Glutamatergic neuron (in vitro differentiated cells): Measurements from ENCODE around the gene DLST. TPM values are rescaled to one million over a fixed set of nuclear protein-coding genes. Genes with fewer than 3 reads are reported as not detected.

ENCODE experiments used
- DNase-seq: peaks from one replicate; pipeline ENCODE4 v3.0.0; 2022
- H3K27ac Mint-ChIP-seq: one replicate; pipeline ENCODE4 v1.8.0; 2020; ENCODE audit warnings: mild to moderate bottlenecking, mixed read lengths, inconsistent platforms; ENCODE audit not compliant: unreplicated experiment
- H3K27me3 Mint-ChIP-seq: one replicate; pipeline ENCODE4 v1.8.0; 2020; ENCODE audit warnings: mild to moderate bottlenecking, moderate library complexity, mixed read lengths, inconsistent platforms; ENCODE audit not compliant: unreplicated experiment
- H3K36me3 Mint-ChIP-seq: one replicate; pipeline ENCODE4 v1.8.0; 2020; ENCODE audit warnings: mild to moderate bottlenecking, mixed read lengths, inconsistent platforms; ENCODE audit not compliant: unreplicated experiment
- H3K4me1 Mint-ChIP-seq: one replicate; pipeline ENCODE4 v1.8.0; 2020; ENCODE audit warnings: mild to moderate bottlenecking, low read depth, mixed read lengths, inconsistent platforms; ENCODE audit not compliant: unreplicated experiment
- H3K4me3 Mint-ChIP-seq: one replicate; pipeline ENCODE4 v1.8.0; 2020; ENCODE audit warnings: mild to moderate bottlenecking, mixed read lengths, inconsistent platforms; ENCODE audit not compliant: unreplicated experiment
- H3K9me3 Mint-ChIP-seq: one replicate; pipeline ENCODE4 v1.8.0; 2020; ENCODE audit warnings: mild to moderate bottlenecking, moderate library complexity, mixed read lengths, inconsistent platforms; ENCODE audit not compliant: unreplicated experiment
- CTCF ChIP-seq: fragments of 200-600 bp; sonication (generic); IDR thresholded peaks from one replicate; pipeline ENCODE4 v1.5.0; 2021; ENCODE audit not compliant: partially characterized antibody, unreplicated experiment
- total RNA-seq: library from RNA; stranded (reverse); fragmentation: NEBNext Ultra II Directional; extraction: Animal tissue kit (Norgen Biotek cat#: 25700); gene quantifications from one replicate; pipeline ENCODE4 v1.2.1, GENCODE V29; 2021; ENCODE audit not compliant: unreplicated experiment

Gene DLST
- total RNA-seq, 1 donor from 2014 or later, result 114 TPM

- Mint-ChIP-seq H3K4me1 (peaks cover 5% of the 10 kb centered on the region), H3K9me3 (peaks cover 4% of the 10 kb centered on the region), H3K27me3 (peaks cover 6% of the 10 kb centered on the region), H3K36me3 (no peaks in the 10 kb centered on the region), H3K4me3 (no peak overlapping the region), H3K27ac (no peak overlapping the region)
- TF ChIP-seq CTCF, result no peak
- DNase-seq, result no peak
Measured at GRCh38 chr14:74952697-74953484, 71.2 kb downstream of the DLST start.

Other genes with a start within 250 kb of the DLST start
- gene AREL1, start 168.8 kb upstream of the DLST start, total RNA-seq, result 69.7 TPM
- 39.9 TPM for gene FCF1, start 168.8 kb upstream of the DLST start, total RNA-seq
- gene YLPM1, start 118.6 kb upstream of the DLST start, total RNA-seq, result 99.9 TPM
- gene PROX2, start 5.8 kb upstream of the DLST start, total RNA-seq, result not detected
- gene RPS6KL1, start 41.3 kb downstream of the DLST start, total RNA-seq, result 248 TPM
- 7.9 TPM for gene PGF, start 73.7 kb downstream of the DLST start, total RNA-seq
- 39.6 TPM for gene EIF2B2, start 121.0 kb downstream of the DLST start, total RNA-seq
- 17.1 TPM for gene MLH3, start 169.6 kb downstream of the DLST start, total RNA-seq
- 14.3 TPM for gene ACYP1, start 182.1 kb downstream of the DLST start, total RNA-seq
- gene ZC2HC1C, start 187.7 kb downstream of the DLST start, total RNA-seq, result 3.2 TPM
- gene NEK9, start 245.1 kb downstream of the DLST start, total RNA-seq, result 50.7 TPM